Heart left ventricle (tissue), 16 donors: Measurements from ENCODE around the gene PSMB5. TPM values are rescaled to one million over a fixed set of nuclear protein-coding genes. Genes with fewer than 3 reads are reported as not detected.
A peak's percentile ranks its signal among the peaks of the same experiment; 100 is the strongest.

Source experiments
- ATAC-seq, 4 donors: fragments of 200-7000 bp; cut with Tn5 transposase; one replicate each; pipeline ENCODE4 v1.9.1; 2020 to 2022; ENCODE audit warnings: moderate library complexity in 4 of 4, mild to moderate bottlenecking in 3 of 4, moderate number of reproducible peaks in 1 of 4
- DNase-seq, 5 donors: peaks; one replicate each; pipeline ENCODE4 v3.0.0-alpha.2; 2020
- H3K27ac ChIP-seq, 12 donors: fragments of 200-600 bp; sonication (generic) in 4 of 12; one replicate each; pipeline versions ENCODE4 v1.5.0 to v1.8.0; 2016 to 2022; ENCODE audit warnings: mild to moderate bottlenecking in 2 of 12
- H3K27me3 ChIP-seq, 9 donors: fragments of 200-600 bp; sonication (generic) in 2 of 9; one replicate each; pipeline versions ENCODE4 v1.5.1 to v1.8.0; 2016 to 2022; ENCODE audit warnings: mild to moderate bottlenecking in 3 of 9
- H3K36me3 ChIP-seq, 9 donors: fragments of 200-600 bp; sonication (generic) in 2 of 9; one replicate each; pipeline versions ENCODE4 v1.5.0 to v1.8.0; 2018 to 2022; ENCODE audit warnings: mild to moderate bottlenecking in 2 of 9
- H3K4me1 ChIP-seq, 12 donors: fragments of 200-600 bp; sonication (generic) in 4 of 12; one replicate each; pipeline versions ENCODE4 v1.5.0 to v1.8.0; 2016 to 2022; ENCODE audit warnings: mild to moderate bottlenecking in 3 of 12
- H3K4me3 ChIP-seq, 12 donors: fragments of 200-600 bp; sonication (generic) in 4 of 12; one replicate each; pipeline versions ENCODE4 v1.5.0 to v1.8.0; 2017 to 2022; ENCODE audit warnings: mild to moderate bottlenecking in 9 of 12, moderate library complexity in 4 of 12
- H3K9me3 ChIP-seq, 12 donors: fragments of 200-600 bp; sonication (generic) in 4 of 12; one replicate each; pipeline versions ENCODE4 v1.5.0 to v1.8.0; 2016 to 2022; ENCODE audit warnings: mild to moderate bottlenecking in 1 of 12
- CTCF ChIP-seq, 12 donors: fragments of 200-600 bp; sonication (generic) in 4 of 12; IDR thresholded peaks; one replicate each; pipeline versions ENCODE4 v1.5.0 to v1.8.0; 2018 to 2022; ENCODE audit warnings: antibody characterized with exemption in 12 of 12, mild to moderate bottlenecking in 5 of 12
- POLR2A ChIP-seq, 2 donors: fragments of 450-650 bp; IDR thresholded peaks; one replicate each; pipeline ENCODE4 v1.6.1; 2017; ENCODE audit warnings: antibody characterized with exemption in 2 of 2, mild to moderate bottlenecking in 2 of 2, moderate library complexity in 2 of 2
- WGBS, 4 donors: extraction: QIAGEN DNeasy Blood & Tissue Kit in 2 of 4; methylation state at CpG; one replicate each; pipeline versions ENCODE4 v1.1.5 to v1.1.7; 2013 to 2018; 5-methylcytosine and 5-hydroxymethylcytosine counted together
- intact Hi-C, 10 donors: fragments of 100-400 bp; cut with DNase I; formaldehyde crosslinking; loops; one replicate each; pipeline versions ENCODE4 v1.11.1 to v1.14.2; 2022
- polyA plus RNA-seq, 2 donors: library from polyadenylated mRNA; stranded (reverse); fragments of 200-250 nt; gene quantifications; one replicate each; pipeline ENCODE4 v1.2.3, GENCODE V29; 2013
- total RNA-seq, 9 donors: library from RNA; depleted of rRNA in 2 of 9; stranded (reverse); fragments of >200 nt in 2 of 9; fragmentation: NEBNext Ultra II Directional in 3 of 9; extraction: Animal tissue kit (Norgen Biotek cat#: 25700) in 3 of 9; gene quantifications; one replicate each; pipeline versions ENCODE4 v1.1.0 to v1.2.4, GENCODE V29; 2016 to 2023
- donor health status: ischemic (EF 13 %, LVEDD 7.1; RV severe dilation, severe dysfunction).
- donor health status: healthy with polysubstance abuse.
- donor health status: DM: no; HTN: yes; CAD: no.
- donor health status: DM: no; HTN: no; CAD: no.
- donor health status: ischemic (EF 25% LVEDD 6.9; RV normal size, moderate dysfunction).
- donor health status: ischemic (EF 25% LVEDD 5.7; RV mildly dilated, moderate dysfunction).
- donor health status: healthy.
- donor health status: DM: yes; HTN: yes; CAD: no.
- donor health status: ischemic (EF 35%, LVEDD 5.7; RV mildly dilated, moderate dysfunction).
- donor health status: nonischemic (EF 11% LVEDD 7.7; RV severe dilation, severe dysfunction).
- donor health status: DM: yes; HTN: yes; CAD: no.
- donor health status: PGD.
- donor health status: ischemic (EF 29% LVEDD 5.4; RV normal size, mild dysfunction).
- donor health status: nonischemic (EF 23%, LVEDD 6.1; RV moderate dilation, normal function).

PSMB5 gene
- total and polyA plus RNA-seq, 11 donors = 75.7 to 233 (median 122) TPM

- H3K4me1 ChIP-seq = peaks cover 3 to 67% (median 43%) of the 10 kb centered on the region in 12 donors
- peak in 3 of 5 donors; percentile 20 to 66 (median 33) for DNase-seq
- ATAC-seq = peak in 2 of 4 donors; percentile 4 to 5
- peaks cover 0 to 23% (median 0%) of the 10 kb centered on the region in 9 donors for H3K27me3 ChIP-seq
- H3K4me3 ChIP-seq = peak overlapping the region; percentile 58 to 93 (median 78)
- peak overlapping the region in 11 of 12 donors; percentile 68 to 88 (median 83) for H3K27ac ChIP-seq
- H3K9me3 ChIP-seq = no peaks in the 10 kb centered on the region
- intact Hi-C loops = loop anchor here in 2 of 10 donors (10.0 kb wide), 1 partner anchor 426 kb away; no protein-coding TSS in a partner anchor
- TF ChIP-seq CTCF (IDR thresholded peaks at IDR 0.05) (no peak), POLR2A (IDR thresholded peaks at IDR 0.05) (no peak)
- 2 to 5% (median 2%) methylated on average over 4 to 76 of the region's 76 CpGs for WGBS, 4 donors
- no peaks in the 10 kb centered on the region for H3K36me3 ChIP-seq
Observed at GRCh38 chr14:22981090-22981875, 53.4 kb downstream of the PSMB5 start.

- TF ChIP-seq CTCF (IDR thresholded peaks at IDR 0.05) (no peak), POLR2A (IDR thresholded peaks at IDR 0.05) (no peak)
- H3K27ac ChIP-seq = peak overlapping the region in 11 of 12 donors; percentile 51 to 88 (median 83)
- 0 to 1% (median 1%) methylated on average over 3 to 41 of the region's 41 CpGs for WGBS, 4 donors
Observed at GRCh38 chr14:22980672-22981089, 54.0 kb downstream of the PSMB5 start.

GRCh38 chr14:22979748-22980392, 54.8 kb downstream of the PSMB5 start:
- Histone ChIP-seq H3K27ac (peak overlapping the region in 11 of 12 donors; percentile 51 to 88 (median 83)), H3K36me3 (peaks cover 0 to 3% (median 0%) of the 10 kb centered on the region in 9 donors), H3K9me3 (no peaks in the 10 kb centered on the region), H3K27me3 (peaks cover 0 to 23% (median 0%) of the 10 kb centered on the region in 9 donors), H3K4me1 (peaks cover 3 to 67% (median 43%) of the 10 kb centered on the region in 12 donors), H3K4me3 (peak overlapping the region in 9 of 12 donors; percentile 64 to 93 (median 81))
- ATAC-seq (no peak), DNase-seq (no peak)
- WGBS, 4 donors = 42 to 58% (median 49%) methylated on average over 8 of the region's 8 CpGs
- intact Hi-C loops = loop anchor here in 3 of 10 donors (5.0 to 10.0 kb wide), 2 partner anchors 48 to 425 kb away; no protein-coding TSS in a partner anchor
- TF ChIP-seq CTCF (IDR thresholded peaks at IDR 0.05) (no peak), POLR2A (IDR thresholded peaks at IDR 0.05) (no peak)

More at GRCh38 chr14:22980672-22981089, 54.0 kb downstream of the PSMB5 start:
- H3K27me3 ChIP-seq = peaks cover 0 to 23% (median 0%) of the 10 kb centered on the region in 9 donors
- H3K4me3 ChIP-seq = peak overlapping the region; percentile 58 to 93 (median 78)
- no peaks in the 10 kb centered on the region for H3K9me3 ChIP-seq
- H3K4me1 ChIP-seq = peaks cover 3 to 67% (median 43%) of the 10 kb centered on the region in 12 donors
- peak in 2 of 4 donors; percentile 8 to 17 for ATAC-seq
- intact Hi-C loops = loop anchor here in 2 of 10 donors (10.0 kb wide), 1 partner anchor 426 kb away; no protein-coding TSS in a partner anchor
- H3K36me3 ChIP-seq = no peaks in the 10 kb centered on the region
- DNase-seq = peak in 4 of 5 donors; percentile 26 to 70 (median 40)
